Keratinocyte (primary cell): Measurements from ENCODE around the gene RNU7-1. TPM values are rescaled to one million over a fixed set of nuclear protein-coding genes. Genes with fewer than 3 reads are reported as not detected.

Experiments used
- DNase-seq: peaks from one replicate; pipeline ENCODE4 v3.0.0-alpha.2; 2011; ENCODE audit warnings: low read depth, missing footprints, low spot score
- FAIRE-seq: peaks from 2 replicates; lab custom pipeline; 2011; peaks lifted over from hg19 to GRCh38; lab: Jason Lieb, UNC
- H2AFZ ChIP-seq: 2 replicates; pipeline ENCODE4 v1.6.0; 2012; ENCODE audit warnings: low read length, control low read depth, inconsistent platforms; ENCODE audit not compliant: control insufficient read depth
- H3K27ac ChIP-seq: 2 replicates; pipeline ENCODE4 v1.5.1; 2011; ENCODE audit warnings: low read length; ENCODE audit not compliant: control insufficient read depth, insufficient read depth
- H3K27me3 ChIP-seq: 3 replicates; pipeline ENCODE4 v1.6.0; 2011; ENCODE audit warnings: low read length; ENCODE audit not compliant: control insufficient read depth, insufficient read depth; ENCODE audit errors: extremely low read depth
- H3K36me3 ChIP-seq, 2 experiments: 2 replicates in 1 of 2; 3 replicates in 1 of 2; pipeline ENCODE4 v1.5.1; 2011; ENCODE audit warnings: low read length in 2 of 2, mild to moderate bottlenecking in 1 of 2; ENCODE audit not compliant: control insufficient read depth in 2 of 2, insufficient read depth in 2 of 2; ENCODE audit errors: extremely low read depth in 1 of 2
- H3K4me1 ChIP-seq: 3 replicates; pipeline ENCODE4 v1.5.1; 2011; ENCODE audit warnings: low read length; ENCODE audit not compliant: control insufficient read depth, insufficient read depth; ENCODE audit errors: extremely low read depth
- H3K4me2 ChIP-seq: 3 replicates; pipeline ENCODE4 v1.6.0; 2011; ENCODE audit warnings: low read depth, low read length; ENCODE audit not compliant: control insufficient read depth, insufficient read depth; ENCODE audit errors: extremely low read depth
- H3K4me3 ChIP-seq, 3 experiments: fragments of 200-600 bp in 1 of 3; sonication (generic) in 1 of 3; 2 replicates in 2 of 3; 3 replicates in 1 of 3; pipeline ENCODE4 v1.5.1; 2011 to 2016; ENCODE audit warnings: low read length in 3 of 3, mild to moderate bottlenecking in 3 of 3, control low read depth in 2 of 3, inconsistent platforms in 1 of 3, low read depth in 1 of 3, mixed read lengths in 1 of 3, mixed run types in 1 of 3, moderate library complexity in 1 of 3; ENCODE audit not compliant: control insufficient read depth in 2 of 3, insufficient read depth in 2 of 3; ENCODE audit errors: extremely low read depth in 1 of 3
- H3K79me2 ChIP-seq: 2 replicates; pipeline ENCODE4 v1.6.0; 2012; ENCODE audit warnings: low read length; ENCODE audit not compliant: control insufficient read depth, insufficient read depth
- H3K9ac ChIP-seq: 3 replicates; pipeline ENCODE4 v1.6.0; 2011; ENCODE audit warnings: low read length; ENCODE audit not compliant: control insufficient read depth, insufficient read depth; ENCODE audit errors: extremely low read depth
- H3K9me1 ChIP-seq: 3 replicates; pipeline ENCODE4 v1.6.0; 2011; ENCODE audit warnings: low read length; ENCODE audit not compliant: control insufficient read depth, insufficient read depth; ENCODE audit errors: extremely low read depth
- H3K9me3 ChIP-seq: 2 replicates; pipeline ENCODE4 v1.5.1; 2012; ENCODE audit warnings: low read depth, low read length; ENCODE audit not compliant: control insufficient read depth
- H4K20me1 ChIP-seq: 3 replicates; pipeline ENCODE4 v1.6.0; 2011; ENCODE audit warnings: low read length; ENCODE audit not compliant: control insufficient read depth, insufficient read depth; ENCODE audit errors: extremely low read depth
- CTCF ChIP-seq, 3 experiments: IDR thresholded peaks in 1 of 3; conservative IDR thresholded peaks in 1 of 3; optimal IDR thresholded peaks in 1 of 3; 2 replicates in 2 of 3; 3 replicates in 1 of 3; pipeline versions ENCODE3 to v1.5.1; 2011; ENCODE audit warnings: low read length in 3 of 3, mild to moderate bottlenecking in 3 of 3, moderate library complexity in 2 of 3, control low read depth in 1 of 3, inconsistent platforms in 1 of 3; ENCODE audit not compliant: insufficient read depth in 2 of 3; ENCODE audit errors: extremely low read depth in 1 of 3
- EZH2 ChIP-seq: IDR thresholded peaks from one replicate; pipeline ENCODE4 v1.6.1; 2012; ENCODE audit warnings: inconsistent platforms, mild to moderate bottlenecking, low read length, moderate library complexity
- dilution Hi-C: fragments of 300-500 bp; cut with MboI; formaldehyde crosslinking; loops from one replicate; pipeline ENCODE4 v1.7.0; 2020; ENCODE audit warnings: low sequenced_read_pairs; ENCODE audit not compliant: extremely low pct_ligation_motif_present
- polyA plus RNA-seq, 5 experiments: library from polyadenylated mRNA; depleted of rRNA in 3 of 5; stranded (reverse) in 3 of 5; stranded (forward) in 1 of 5; unstranded in 1 of 5; fragments of >200 nt; gene quantifications; 1 replicate in 1 of 5; 2 replicates in 3 of 5; 3 replicates in 1 of 5; pipeline versions ENCODE4 v1.2.1 to v1.2.3, GENCODE V29; 2011 to 2012; ENCODE audit warnings: missing spikeins in 2 of 5, low read depth in 1 of 5, low replicate concordance in 1 of 5

The RNU7-1 gene
- polyA plus RNA-seq, 1 donor (not counting 4 experiments of a cell fraction or from before 2014, with no cell fraction given), result not detected

- FAIRE-seq, result no peak
These were observed 15.6 kb downstream of the RNU7-1 start for GRCh38 chr12:6959058-6959804.

GRCh38 chr12:6959805-6960592 lies 16.4 kb downstream of the RNU7-1 start:
- H4K20me1 ChIP-seq, result peaks cover 6% of the 10 kb centered on the region
- H3K4me1 ChIP-seq, result peaks cover 43% of the 10 kb centered on the region
- H3K27ac ChIP-seq, result no peak overlapping the region
- peaks cover 23% of the 10 kb centered on the region for H3K79me2 ChIP-seq
- H2AFZ ChIP-seq, result no peak overlapping the region
- H3K36me3 ChIP-seq, result peaks cover 3 to 12% of the 10 kb centered on the region in 2 experiments
- no peaks in the 10 kb centered on the region for H3K9me3 ChIP-seq
- FAIRE-seq (no peak), DNase-seq (no peak)
- H3K4me2 ChIP-seq, result no peak overlapping the region
- no peak overlapping the region for H3K9ac ChIP-seq
- dilution Hi-C loops, result no loop called here
- H3K27me3 ChIP-seq, result no peaks in the 10 kb centered on the region
- no peak overlapping the region for H3K4me3 ChIP-seq
- TF ChIP-seq CTCF (optimal IDR thresholded peaks at IDR 0.05 in 1 of 3, IDR thresholded peaks at IDR 0.05 in 1 of 3, conservative IDR thresholded peaks at IDR 0.05 in 1 of 3; ENCODE audit: extremely low read depth in 1 of 3, insufficient read depth in 2 of 3, low read length in 3 of 3) (no peak), EZH2 (no peak)
- no peaks in the 10 kb centered on the region for H3K9me1 ChIP-seq

More at GRCh38 chr12:6959058-6959804, 15.6 kb downstream of the RNU7-1 start:
- Histone ChIP-seq H3K9ac (no peak overlapping the region), H4K20me1 (no peaks in the 10 kb centered on the region), H2AFZ (no peak overlapping the region), H3K4me3 (no peak overlapping the region), H3K79me2 (peaks cover 15% of the 10 kb centered on the region), H3K36me3 (peaks cover 3 to 4% of the 10 kb centered on the region in 2 experiments), H3K9me1 (no peaks in the 10 kb centered on the region), H3K27ac (no peak overlapping the region), H3K27me3 (no peaks in the 10 kb centered on the region), H3K9me3 (no peaks in the 10 kb centered on the region), H3K4me2 (no peak overlapping the region), H3K4me1 (peaks cover 36% of the 10 kb centered on the region)
- DNase-seq, result no peak
- dilution Hi-C loops, result no loop called here
- TF ChIP-seq EZH2 (no peak), CTCF (optimal IDR thresholded peaks at IDR 0.05 in 1 of 3, IDR thresholded peaks at IDR 0.05 in 1 of 3, conservative IDR thresholded peaks at IDR 0.05 in 1 of 3; ENCODE audit: extremely low read depth in 1 of 3, insufficient read depth in 2 of 3, low read length in 3 of 3) (no peak)
